HepG2 (cell line): ENCODE data around the gene CHKA. TPM values are rescaled to one million over a fixed set of nuclear protein-coding genes. Genes with fewer than 3 reads are reported as not detected.

ENCODE experiments used
- FOXJ3 ChIP-seq: sonication (generic); formaldehyde crosslinking; IDR thresholded peaks from 2 replicates; pipeline ENCODE4 v1.4.0; 2020; ENCODE audit warnings: missing genetic modification reagents, mild to moderate bottlenecking, borderline replicate concordance
- FOXO1 ChIP-seq: sonication (generic); formaldehyde crosslinking; IDR thresholded peaks from 2 replicates; pipeline ENCODE4 v1.4.0; 2020; ENCODE audit warnings: missing genetic modification reagents
- GPN1 ChIP-seq: sonication (generic); formaldehyde crosslinking; IDR thresholded peaks from 2 replicates; pipeline ENCODE4 v1.5.1; 2020; ENCODE audit warnings: missing genetic modification reagents, borderline replicate concordance
- HCFC1 ChIP-seq: fragments of 150-350 bp; IDR thresholded peaks from 2 replicates; pipeline ENCODE4 v1.6.1; 2014; ENCODE audit warnings: low read depth, low read length
- HNRNPLL ChIP-seq: fragments of 200-400 bp; formaldehyde crosslinking; IDR thresholded peaks from 2 replicates; pipeline ENCODE4 v1.6.1; 2017; ENCODE audit warnings: mild to moderate bottlenecking, low read depth, low read length; ENCODE audit not compliant: poor library complexity, severe bottlenecking
- IRF2 ChIP-seq: IDR thresholded peaks from 2 replicates; pipeline ENCODE4 v1.6.1; 2018; ENCODE audit warnings: missing genetic modification reagents, missing compliant biosample characterization
- NRL ChIP-seq: sonication (generic); formaldehyde crosslinking; IDR thresholded peaks from 2 replicates; pipeline ENCODE4 v1.5.0; 2020; ENCODE audit warnings: missing genetic modification reagents, mild to moderate bottlenecking, moderate library complexity, borderline replicate concordance
- PTBP1 ChIP-seq: fragments of 200-400 bp; formaldehyde crosslinking; IDR thresholded peaks from 2 replicates; pipeline ENCODE4 v1.6.1; 2018; ENCODE audit warnings: low read length, low read depth; ENCODE audit not compliant: poor library complexity, severe bottlenecking
- RFXAP ChIP-seq: sonication (generic); formaldehyde crosslinking; IDR thresholded peaks from 2 replicates; pipeline ENCODE4 v1.4.0; 2020; ENCODE audit warnings: missing genetic modification reagents, borderline replicate concordance
- RXRB ChIP-seq: IDR thresholded peaks from 2 replicates; pipeline ENCODE4 v1.6.1; 2016; ENCODE audit warnings: borderline replicate concordance, missing genetic modification reagents, missing compliant biosample characterization
- TAF15 ChIP-seq: fragments of 200-400 bp; formaldehyde crosslinking; IDR thresholded peaks from one replicate; pipeline ENCODE4 v1.6.1; 2018; ENCODE audit warnings: mild to moderate bottlenecking, low read depth, low read length; ENCODE audit not compliant: poor library complexity, severe bottlenecking
- TMF1 ChIP-seq: sonication (generic); formaldehyde crosslinking; IDR thresholded peaks from 2 replicates; pipeline ENCODE4 v1.8.1; 2022; ENCODE audit warnings: low read depth, missing genetic modification reagents
- ZBTB10 ChIP-seq: sonication (generic); formaldehyde crosslinking; IDR thresholded peaks from 2 replicates; pipeline ENCODE4 v1.4.0; 2020; ENCODE audit warnings: missing genetic modification reagents, borderline replicate concordance
- ZBTB2 ChIP-seq: sonication (generic); formaldehyde crosslinking; IDR thresholded peaks from 2 replicates; pipeline ENCODE4 v1.8.0; 2022; ENCODE audit warnings: low read depth, missing genetic modification reagents
- ZHX1 ChIP-seq: sonication (generic); formaldehyde crosslinking; IDR thresholded peaks from 2 replicates; pipeline ENCODE4 v1.8.1; 2022; ENCODE audit warnings: low read depth, mild to moderate bottlenecking, missing genetic modification reagents
- ZNF180 ChIP-seq: sonication (generic); formaldehyde crosslinking; IDR thresholded peaks from 2 replicates; pipeline ENCODE4 v1.4.0; 2020; ENCODE audit warnings: low read depth, missing genetic modification reagents, borderline replicate concordance
- ZNF230 ChIP-seq: sonication (generic); formaldehyde crosslinking; IDR thresholded peaks from 2 replicates; pipeline ENCODE4 v1.4.0; 2020; ENCODE audit warnings: mild to moderate bottlenecking, missing genetic modification reagents
- ZNF232 ChIP-seq: sonication (generic); formaldehyde crosslinking; IDR thresholded peaks from 2 replicates; pipeline ENCODE4 v1.4.0; 2020; ENCODE audit warnings: missing genetic modification reagents, borderline replicate concordance
- ZNF510 ChIP-seq: sonication (generic); formaldehyde crosslinking; IDR thresholded peaks from 2 replicates; pipeline ENCODE4 v1.4.0; 2020; ENCODE audit warnings: low read depth, mild to moderate bottlenecking, missing genetic modification reagents
- ZNF530 ChIP-seq: sonication (generic); formaldehyde crosslinking; IDR thresholded peaks from 2 replicates; pipeline ENCODE4 v1.5.0; 2020; ENCODE audit warnings: low read depth, mild to moderate bottlenecking, missing genetic modification reagents
- ZNF619 ChIP-seq: sonication (generic); formaldehyde crosslinking; IDR thresholded peaks from 2 replicates; pipeline ENCODE4 v1.4.0; 2020; ENCODE audit warnings: mild to moderate bottlenecking, missing genetic modification reagents
- ZNF775 ChIP-seq: sonication (generic); formaldehyde crosslinking; IDR thresholded peaks from 2 replicates; pipeline ENCODE4 v1.4.0; 2020; ENCODE audit warnings: missing genetic modification reagents, mild to moderate bottlenecking, moderate library complexity, borderline replicate concordance
- ZNF891 ChIP-seq: sonication (generic); formaldehyde crosslinking; IDR thresholded peaks from 2 replicates; pipeline ENCODE4 v1.5.0; 2020; ENCODE audit warnings: mild to moderate bottlenecking, missing genetic modification reagents
- polyA plus RNA-seq, 8 experiments: library from polyadenylated mRNA; depleted of rRNA in 3 of 8; stranded (reverse) in 7 of 8; unstranded in 1 of 8; fragments of >200 nt; fragmentation: Illumina TruSeq in 4 of 8; extraction: Trizol in 4 of 8; gene quantifications; 2 replicates each; pipeline versions ENCODE4 v1.2.1 to v1.2.3, GENCODE V29; 2011 to 2016; ENCODE audit warnings: low read depth in 4 of 8, missing spikeins in 1 of 8, mixed read lengths in 1 of 8; ENCODE audit not compliant: insufficient read depth in 1 of 8
- total RNA-seq, 5 experiments: library from RNA; depleted of rRNA; stranded (reverse); fragments of >200 nt; fragmentation: Illumina TruSeq; extraction: Trizol; gene quantifications; 2 replicates each; pipeline ENCODE4 v1.2.3, GENCODE V29; 2016; ENCODE audit warnings: low read depth in 1 of 5

The CHKA gene
- total and polyA plus RNA-seq, 2 of the 13 experiments (the other 11 are each of a cell fraction or from before 2014, with no cell fraction given): 71.6 to 92.7 TPM

GRCh38 chr11:68145120-68145866 lies 24.1 kb upstream of the CHKA start (continued):
- TF ChIP-seq RXRB: peak; percentile 97
- TF ChIP-seq GPN1 (CRISPR knock-in tag): no peak
- no peak for TF ChIP-seq ZNF619 (CRISPR knock-in tag)
- TF ChIP-seq ZNF775: no peak
- TF ChIP-seq RFXAP (CRISPR knock-in tag): no peak
- no peak for TF ChIP-seq HNRNPLL
- no peak for TF ChIP-seq ZNF530
- no peak for TF ChIP-seq NRL (CRISPR knock-in tag)
- no peak for TF ChIP-seq ZNF510 (CRISPR knock-in tag)
- no peak; the same call in 1 of the 2 replicates for TF ChIP-seq ZNF230
- peak; percentile 77; the same call in 1 of the 2 replicates for TF ChIP-seq ZHX1 (CRISPR knock-in tag)
- TF ChIP-seq TMF1 (CRISPR knock-in tag): peak; percentile 69; the same call in 1 of the 2 replicates
- no peak for TF ChIP-seq PTBP1
- no peak for TF ChIP-seq ZBTB2 (CRISPR knock-in tag)
- peak; percentile 69; the same call in 1 of the 2 replicates for TF ChIP-seq IRF2 (CRISPR knock-in tag)
- TF ChIP-seq ZNF180: no peak
- peak; percentile 37; the same call in 1 of the 2 replicates for TF ChIP-seq ZNF232 (CRISPR knock-in tag)
- no peak for TF ChIP-seq HCFC1
- TF ChIP-seq ZBTB10 (CRISPR knock-in tag): no peak
- TF ChIP-seq TAF15: no peak
- no peak for TF ChIP-seq ZNF891 (CRISPR knock-in tag)
- peak; percentile 52; the same call in 1 of the 2 replicates for TF ChIP-seq FOXO1 (CRISPR knock-in tag)
- no peak for TF ChIP-seq FOXJ3
